ENCODE measurements around the gene GLCE.

- TF ChIP-seq EP300 (IDR thresholded peaks at IDR 0.05) (no peak), POLR2A (IDR thresholded peaks at IDR 0.05) (no peak), CTCF (IDR thresholded peaks at IDR 0.05) (no peak)
Measured at GRCh38 chr15:69316291-69316690, 155.9 kb downstream of the GLCE start.
